Measurements from ENCODE around the gene PCDH11Y.
"Not testable (repeated sequence)": the region's sequence is repeated elsewhere in the genome, so short reads cannot be mapped to it uniquely, and the experiment has no call there.

GRCh38 chrY:5083017-5083416, 82.9 kb downstream of the PCDH11Y start:
- not testable (repeated sequence) for TF ChIP-seq CTCF, POLR2A (IDR thresholded peaks at IDR 0.05)

Measured in right lobe of liver (tissue), 4 donors.